ENCODE results near the gene RGS3. TPM values are rescaled to one million over a fixed set of nuclear protein-coding genes. Genes with fewer than 3 reads are reported as not detected.

Gene RGS3
- total RNA-seq, 1 experiment from 2014 or later: 39.4 TPM

DNA sequence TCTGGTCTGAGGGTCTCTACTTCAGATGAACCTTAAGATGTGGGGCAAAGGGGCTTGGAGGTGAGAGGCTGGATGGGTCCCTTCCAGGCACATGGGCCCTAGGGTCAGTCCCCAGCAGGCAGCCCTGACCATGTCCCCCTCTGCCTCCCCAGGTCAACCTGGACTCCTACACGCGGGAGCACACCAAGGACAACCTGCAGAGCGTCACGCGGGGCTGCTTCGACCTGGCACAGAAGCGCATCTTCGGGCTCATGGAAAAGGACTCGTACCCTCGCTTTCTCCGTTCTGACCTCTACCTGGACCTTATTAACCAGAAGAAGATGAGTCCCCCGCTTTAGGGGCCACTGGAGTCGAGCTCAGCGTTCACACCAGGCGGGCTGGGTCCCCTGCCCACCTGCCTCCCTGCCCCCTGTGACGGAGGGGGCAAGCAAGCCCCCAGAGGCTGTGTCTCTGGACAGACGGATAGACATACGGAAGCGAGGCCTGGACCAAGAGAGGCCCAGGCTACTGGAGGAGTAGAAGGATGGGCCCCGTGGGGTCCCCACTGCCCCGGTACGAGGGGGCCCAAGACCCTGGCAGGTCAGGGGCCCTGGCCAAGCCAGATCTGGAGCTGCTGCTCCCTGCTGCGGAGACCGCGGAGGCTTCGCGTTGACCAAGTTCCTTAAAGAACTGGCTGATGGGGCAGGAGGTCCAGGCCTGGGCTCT lies 133.2 kb downstream of the RGS3 start:
- no peaks in the 10 kb centered on the region for H3K9me3 ChIP-seq (ENCODE audit: control insufficient read depth in 1 of 2, insufficient read depth in 1 of 2, low read depth in 1 of 2, low read length in 2 of 2)
- BruUV-seq (replicated peaks): no TSS peak
- TF ChIP-seq POLR2AphosphoS5 (IDR thresholded peaks at IDR 0.05; ENCODE audit: low read depth, low read length): no peak
- TF ChIP-seq, protein P1, sequence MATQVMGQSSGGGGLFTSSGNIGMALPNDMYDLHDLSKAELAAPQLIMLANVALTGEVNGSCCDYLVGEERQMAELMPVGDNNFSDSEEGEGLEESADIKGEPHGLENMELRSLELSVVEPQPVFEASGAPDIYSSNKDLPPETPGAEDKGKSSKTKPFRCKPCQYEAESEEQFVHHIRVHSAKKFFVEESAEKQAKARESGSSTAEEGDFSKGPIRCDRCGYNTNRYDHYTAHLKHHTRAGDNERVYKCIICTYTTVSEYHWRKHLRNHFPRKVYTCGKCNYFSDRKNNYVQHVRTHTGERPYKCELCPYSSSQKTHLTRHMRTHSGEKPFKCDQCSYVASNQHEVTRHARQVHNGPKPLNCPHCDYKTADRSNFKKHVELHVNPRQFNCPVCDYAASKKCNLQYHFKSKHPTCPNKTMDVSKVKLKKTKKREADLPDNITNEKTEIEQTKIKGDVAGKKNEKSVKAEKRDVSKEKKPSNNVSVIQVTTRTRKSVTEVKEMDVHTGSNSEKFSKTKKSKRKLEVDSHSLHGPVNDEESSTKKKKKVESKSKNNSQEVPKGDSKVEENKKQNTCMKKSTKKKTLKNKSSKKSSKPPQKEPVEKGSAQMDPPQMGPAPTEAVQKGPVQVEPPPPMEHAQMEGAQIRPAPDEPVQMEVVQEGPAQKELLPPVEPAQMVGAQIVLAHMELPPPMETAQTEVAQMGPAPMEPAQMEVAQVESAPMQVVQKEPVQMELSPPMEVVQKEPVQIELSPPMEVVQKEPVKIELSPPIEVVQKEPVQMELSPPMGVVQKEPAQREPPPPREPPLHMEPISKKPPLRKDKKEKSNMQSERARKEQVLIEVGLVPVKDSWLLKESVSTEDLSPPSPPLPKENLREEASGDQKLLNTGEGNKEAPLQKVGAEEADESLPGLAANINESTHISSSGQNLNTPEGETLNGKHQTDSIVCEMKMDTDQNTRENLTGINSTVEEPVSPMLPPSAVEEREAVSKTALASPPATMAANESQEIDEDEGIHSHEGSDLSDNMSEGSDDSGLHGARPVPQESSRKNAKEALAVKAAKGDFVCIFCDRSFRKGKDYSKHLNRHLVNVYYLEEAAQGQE (IDR thresholded peaks at IDR 0.05; ENCODE audit: low read depth): no peak
- no peaks in the 10 kb centered on the region for H4K20me1 ChIP-seq (ENCODE audit: insufficient read depth)
- RAD21 ChIA-PET (ENCODE audit: low non-redundant PET in 1 of 2, low total read pairs in 2 of 2, uncharacterized antibody in 2 of 2, unreplicated experiment in 2 of 2): no interaction called here
- no peak overlapping the region for H3K9ac ChIP-seq (ENCODE audit: low read length)
- no peak overlapping the region for H3K27ac ChIP-seq (ENCODE audit: low read depth, low read length)
- POLR2A ChIA-PET: no interaction called here
- CTCF ChIA-PET: interaction anchor here (11.8 kb wide), 1 partner anchor 59 kb away, joined by 287 read pairs; no protein-coding TSS in a partner anchor
- H3K79me2 ChIP-seq (ENCODE audit: insufficient read depth, low read length): no peaks in the 10 kb centered on the region
- no peaks in the 10 kb centered on the region for H3K27me3 ChIP-seq (ENCODE audit: insufficient read depth, low read length)
- H3K36me3 ChIP-seq (ENCODE audit: control insufficient read depth in 1 of 2, insufficient read depth in 2 of 2, low read length in 2 of 2): peaks cover 0 to 2% of the 10 kb centered on the region in 2 experiments; a peak in 2 of 4 replicates
- ATAC-seq: no peak
- no peak overlapping the region for H2AFZ ChIP-seq (ENCODE audit: low read depth, low read length, poor library complexity, severe bottlenecking)
- intact Hi-C loops (cut with micrococcal nuclease): no loop called here
- H3K4me1 ChIP-seq (ENCODE audit: control insufficient read depth in 1 of 2, insufficient read depth in 2 of 2, low read length in 2 of 2): peaks cover 15 to 30% of the 10 kb centered on the region in 2 experiments
- DNase-seq (ENCODE audit: low read depth, low spot score): no peak
- H3K4me2 ChIP-seq (ENCODE audit: low read length): no peak overlapping the region
- H3K4me3 ChIP-seq (replicated peaks in 1 of 2; ENCODE audit: low read depth in 1 of 2, low read length in 2 of 2): no peak overlapping the region
- no peaks in the 10 kb centered on the region for H3K9me2 ChIP-seq (ENCODE audit: insufficient read depth)
